Hepatocyte (in vitro differentiated cells): Measurements from ENCODE around the gene CRMP1.

ENCODE experiments used
- CTCF ChIP-seq: fragments of 200-600 bp; sonication (generic); IDR thresholded peaks from 2 replicates; pipeline ENCODE4 v1.5.1; 2016; ENCODE audit warnings: antibody characterized with exemption, mild to moderate bottlenecking; ENCODE audit not compliant: poor library complexity
- EZH2 ChIP-seq: fragments of 200-600 bp; sonication (generic); IDR thresholded peaks from 2 replicates; pipeline ENCODE4 v1.6.1; 2016; ENCODE audit warnings: antibody characterized with exemption, mild to moderate bottlenecking, borderline replicate concordance
- EZH2phosphoT487 ChIP-seq: fragments of 200-600 bp; sonication (generic); IDR thresholded peaks from one replicate; pipeline ENCODE4 v1.6.1; 2018; ENCODE audit warnings: antibody characterized with exemption, mild to moderate bottlenecking, low read depth, moderate library complexity; ENCODE audit not compliant: unreplicated experiment, severe bottlenecking

GRCh38 chr4:5923376-5923775 lies 30.5 kb upstream of the CRMP1 start:
- TF ChIP-seq CTCF: no peak
- TF ChIP-seq EZH2: no peak
- no peak for TF ChIP-seq EZH2phosphoT487
